ENCODE results near the gene PRPSAP2. TPM values are rescaled to one million over a fixed set of nuclear protein-coding genes. Genes with fewer than 3 reads are reported as not detected.

The PRPSAP2 gene
- total RNA-seq, 1 experiment from 2014 or later = 24.6 TPM

DNA sequence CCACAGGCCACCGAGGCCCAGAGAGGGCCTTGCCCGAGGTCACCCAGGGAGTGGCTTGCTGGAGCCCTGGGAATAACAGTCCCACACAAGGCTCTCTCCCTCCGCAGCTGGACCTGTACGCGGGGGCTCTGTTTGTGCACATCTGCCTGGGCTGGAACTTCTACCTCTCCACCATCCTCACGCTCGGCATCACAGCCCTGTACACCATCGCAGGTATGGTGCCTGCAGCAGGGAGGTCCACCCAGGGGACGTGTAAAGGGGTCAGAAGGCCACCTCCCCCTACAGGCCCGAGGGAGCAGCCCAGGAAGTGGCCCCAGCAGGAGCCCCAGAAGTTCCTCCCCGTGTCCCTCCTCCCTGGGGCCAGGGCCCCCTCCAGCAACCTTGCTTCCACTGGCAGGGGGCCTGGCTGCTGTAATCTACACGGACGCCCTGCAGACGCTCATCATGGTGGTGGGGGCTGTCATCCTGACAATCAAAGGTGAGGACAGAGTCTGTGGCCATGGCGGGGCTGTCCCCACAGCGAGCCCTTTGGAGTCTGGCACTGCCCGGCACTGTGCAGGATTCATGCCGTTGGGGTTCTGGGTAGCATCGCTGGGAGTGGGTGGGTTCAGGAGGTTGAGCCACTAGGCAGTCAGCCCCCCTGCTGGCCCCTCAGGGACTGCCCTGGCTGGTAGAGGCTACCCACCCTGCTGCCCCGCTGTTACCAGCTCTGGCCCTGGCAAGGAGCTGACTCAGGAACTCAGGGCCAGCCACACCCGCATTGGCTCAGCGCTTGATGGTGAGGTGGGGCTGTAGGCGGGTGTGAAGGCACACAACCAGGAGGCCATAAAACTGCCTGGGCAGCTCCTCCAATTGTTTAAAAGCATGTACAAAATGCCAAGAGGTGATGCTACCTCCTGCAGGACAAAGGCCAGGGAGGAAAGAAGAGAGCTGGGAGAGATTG lies 111.3 kb downstream of the PRPSAP2 start:
- Mint-ChIP-seq H3K4me1 (ENCODE audit: low read depth, unreplicated experiment) (peaks cover 14% of the 10 kb centered on the region), H3K27ac (ENCODE audit: unreplicated experiment) (no peak overlapping the region), H3K27me3 (ENCODE audit: unreplicated experiment) (no peaks in the 10 kb centered on the region), H3K36me3 (ENCODE audit: insufficient read depth, unreplicated experiment) (peaks cover 12% of the 10 kb centered on the region), H3K4me3 (ENCODE audit: low read depth, unreplicated experiment) (no peak overlapping the region), H3K9me3 (ENCODE audit: low read depth, unreplicated experiment) (no peaks in the 10 kb centered on the region)
- no TSS peak for BruUV-seq (replicated peaks)
- peak; percentile 18 for DNase-seq
- CTCF ChIA-PET = interaction anchor here (1.0 kb wide), 1 partner anchor 8 kb away, joined by 5 read pairs; no protein-coding TSS in a partner anchor
- TF ChIP-seq CTCF (IDR thresholded peaks at IDR 0.05; ENCODE audit: unreplicated experiment) = no peak
- intact Hi-C loops (cut with micrococcal nuclease; ENCODE audit: unreplicated experiment) = no loop called here

GRCh38 chr17:18970582-18971480 lies 112.9 kb downstream of the PRPSAP2 start:
- no peaks in the 10 kb centered on the region for H3K27me3 Mint-ChIP-seq (ENCODE audit: unreplicated experiment)
- TF ChIP-seq CTCF (IDR thresholded peaks at IDR 0.05; ENCODE audit: unreplicated experiment) = no peak
- DNase-seq = no peak
- CTCF ChIA-PET = no interaction called here
- no peak overlapping the region for H3K4me3 Mint-ChIP-seq (ENCODE audit: low read depth, unreplicated experiment)
- no peaks in the 10 kb centered on the region for H3K9me3 Mint-ChIP-seq (ENCODE audit: low read depth, unreplicated experiment)
- peaks cover 12% of the 10 kb centered on the region for H3K36me3 Mint-ChIP-seq (ENCODE audit: insufficient read depth, unreplicated experiment)
- peaks cover 14% of the 10 kb centered on the region for H3K4me1 Mint-ChIP-seq (ENCODE audit: low read depth, unreplicated experiment)
- no peak overlapping the region for H3K27ac Mint-ChIP-seq (ENCODE audit: unreplicated experiment)
- intact Hi-C loops (cut with micrococcal nuclease; ENCODE audit: unreplicated experiment) = no loop called here
- no TSS peak for BruUV-seq (replicated peaks)

- no peak for TF ChIP-seq CTCF (IDR thresholded peaks at IDR 0.05; ENCODE audit: unreplicated experiment)
- intact Hi-C loops (cut with micrococcal nuclease; ENCODE audit: unreplicated experiment) = no loop called here
- H3K4me3 Mint-ChIP-seq (ENCODE audit: low read depth, unreplicated experiment) = no peak overlapping the region
- no peak for DNase-seq
- CTCF ChIA-PET = no interaction called here
- peaks cover 14% of the 10 kb centered on the region for H3K4me1 Mint-ChIP-seq (ENCODE audit: low read depth, unreplicated experiment)
- H3K9me3 Mint-ChIP-seq (ENCODE audit: low read depth, unreplicated experiment) = no peaks in the 10 kb centered on the region
- no TSS peak for BruUV-seq (replicated peaks)
- H3K27ac Mint-ChIP-seq (ENCODE audit: unreplicated experiment) = no peak overlapping the region
- no peaks in the 10 kb centered on the region for H3K27me3 Mint-ChIP-seq (ENCODE audit: unreplicated experiment)
- H3K36me3 Mint-ChIP-seq (ENCODE audit: insufficient read depth, unreplicated experiment) = peaks cover 12% of the 10 kb centered on the region
Measured at GRCh38 chr17:18971801-18972200, 113.9 kb downstream of the PRPSAP2 start.

- CTCF ChIA-PET = no interaction called here
- Mint-ChIP-seq H3K4me3 (ENCODE audit: low read depth, unreplicated experiment) (no peak overlapping the region), H3K36me3 (ENCODE audit: insufficient read depth, unreplicated experiment) (peaks cover 16% of the 10 kb centered on the region)
Measured at GRCh38 chr17:18974407-18975149, 116.6 kb downstream of the PRPSAP2 start.

More at GRCh38 chr17:18974407-18975149, 116.6 kb downstream of the PRPSAP2 start:
- intact Hi-C loops (cut with micrococcal nuclease; ENCODE audit: unreplicated experiment) = no loop called here
- no TSS peak for BruUV-seq (replicated peaks)
- Mint-ChIP-seq H3K27me3 (ENCODE audit: unreplicated experiment) (no peaks in the 10 kb centered on the region), H3K9me3 (ENCODE audit: low read depth, unreplicated experiment) (no peaks in the 10 kb centered on the region), H3K27ac (ENCODE audit: unreplicated experiment) (no peak overlapping the region), H3K4me1 (ENCODE audit: low read depth, unreplicated experiment) (peaks cover 10% of the 10 kb centered on the region)
- DNase-seq = no peak
- no peak for TF ChIP-seq CTCF (IDR thresholded peaks at IDR 0.05; ENCODE audit: unreplicated experiment)
